Mucosa of gallbladder (tissue), 1 donor: ENCODE results near the gene CLIC1. TPM values are rescaled to one million over a fixed set of nuclear protein-coding genes. Genes with fewer than 3 reads are reported as not detected.

Source experiments
- DNase-seq: peaks from one replicate; pipeline ENCODE4 v3.0.0-alpha.2; 2020; ENCODE audit warnings: low spot score
- total RNA-seq: library from RNA; stranded (reverse); gene quantifications from one replicate; pipeline ENCODE4 v1.2.1, GENCODE V29; 2021
- donor health status: DM: no; HTN: no; CAD: no.

Gene CLIC1
- total RNA-seq, 1 donor from 2014 or later, result 394 TPM

DNA sequence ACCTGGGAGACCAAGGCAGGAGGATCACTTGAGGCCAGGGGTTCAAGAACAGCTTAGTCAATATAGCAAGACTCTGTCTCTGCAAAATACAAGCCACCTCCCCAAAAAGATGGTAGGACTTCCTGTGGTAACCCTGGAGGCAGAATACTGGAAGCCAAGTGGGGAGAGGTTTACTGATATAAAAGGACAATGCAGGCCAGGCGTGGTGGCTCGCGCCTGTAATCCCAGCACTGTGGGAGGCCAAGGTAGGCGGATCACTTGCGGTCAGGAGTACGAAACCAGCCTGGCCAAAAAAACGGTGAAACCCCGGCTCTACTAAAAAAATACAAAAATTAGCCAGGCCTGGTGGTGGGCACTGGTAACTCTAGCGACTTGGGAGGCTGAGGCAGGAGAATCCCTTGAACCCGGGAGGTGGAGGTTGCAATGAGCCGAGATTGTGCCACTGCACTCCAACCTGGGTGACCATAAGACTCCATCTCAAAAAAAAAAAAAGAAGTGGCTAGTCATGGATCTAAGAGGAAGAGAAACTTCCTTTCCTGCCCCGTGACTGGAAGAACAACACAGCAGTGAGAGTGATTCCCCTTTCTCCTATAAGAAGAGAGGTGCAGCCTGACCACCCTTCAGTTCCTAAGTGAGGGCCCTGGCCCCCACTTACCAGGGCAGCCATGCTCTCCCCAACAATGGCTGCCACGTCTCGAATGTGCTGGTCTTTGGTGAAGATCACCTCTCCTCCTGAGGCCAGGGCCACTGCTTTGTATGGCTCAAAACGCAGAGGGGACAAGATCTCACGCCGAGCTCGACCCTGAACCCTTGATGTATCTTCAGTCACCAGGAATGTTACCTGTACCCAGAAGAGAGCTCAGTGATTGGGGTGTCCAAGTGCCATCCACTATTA is 32.3 kb upstream of the CLIC1 start:
- DNase-seq, result no peak

DNA sequence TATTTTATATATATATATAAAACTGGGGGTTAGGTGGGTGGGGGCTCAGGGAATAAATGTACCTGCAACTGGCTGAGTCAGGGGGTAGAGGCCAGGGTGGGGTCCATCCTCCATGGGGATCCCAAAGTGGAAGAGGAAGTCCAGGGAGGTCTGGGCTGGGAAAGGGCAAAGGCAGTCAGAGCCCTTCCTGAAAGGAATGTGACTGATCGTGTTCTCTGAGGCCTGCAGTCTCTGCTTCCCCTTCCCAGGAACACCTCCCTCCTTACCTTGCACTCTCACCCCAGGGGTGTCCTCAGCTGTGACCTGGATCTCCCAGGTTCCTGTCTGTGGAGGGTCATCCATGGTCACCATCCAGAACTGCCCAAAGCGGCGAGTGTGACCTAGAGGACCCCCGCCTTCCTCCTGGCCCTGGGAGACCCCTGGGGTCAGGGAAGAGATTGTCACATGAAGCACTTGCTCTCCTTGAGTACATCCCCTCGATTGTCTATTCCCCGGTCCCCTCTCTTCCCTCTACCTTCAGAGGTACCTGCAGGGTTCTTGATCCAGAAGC is 30.8 kb upstream of the CLIC1 start:
- DNase-seq, result no peak

DNA sequence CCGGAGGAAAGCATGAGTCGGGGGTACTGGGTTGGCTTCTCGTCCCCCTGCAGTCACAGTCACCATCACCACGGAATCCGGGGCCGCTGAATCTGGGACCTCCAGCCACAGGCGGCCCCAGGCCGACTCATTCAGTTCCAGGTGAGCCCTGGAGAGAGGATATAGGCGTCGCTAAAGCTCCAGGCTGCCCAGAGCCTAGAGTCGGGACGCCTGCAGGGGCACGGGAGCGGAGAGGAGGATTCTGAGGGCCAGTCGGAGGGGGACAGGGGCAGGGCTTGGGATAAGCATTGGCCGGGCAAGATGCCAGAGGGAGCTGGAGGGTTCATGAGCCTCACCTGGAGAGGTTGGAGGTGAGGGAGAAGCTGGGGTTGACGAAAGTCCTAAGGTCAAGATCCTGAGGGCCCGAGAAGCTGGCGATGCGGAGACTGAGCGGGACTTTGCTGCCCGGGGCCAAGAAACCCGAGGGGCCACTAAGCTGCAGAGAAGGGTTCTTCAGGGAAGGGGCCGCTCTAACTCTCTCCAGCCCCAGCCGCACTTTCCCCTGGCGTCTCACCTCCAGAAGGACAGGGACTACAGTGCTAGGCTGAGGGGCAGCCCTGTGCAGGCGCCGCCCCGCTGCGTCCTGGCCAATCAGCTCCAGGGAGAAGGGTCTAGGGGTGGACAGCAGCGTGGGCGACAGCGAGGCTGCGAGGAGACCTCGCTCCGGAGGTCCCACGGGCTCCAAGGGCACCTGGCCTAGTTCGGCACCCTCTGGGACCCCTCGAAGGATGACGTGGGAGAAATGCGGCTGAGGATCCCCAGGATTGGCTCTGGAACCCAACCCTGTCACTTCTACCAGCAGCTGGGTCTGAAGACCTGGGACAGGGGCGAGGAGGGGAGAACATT is 29.8 kb upstream of the CLIC1 start:
- DNase-seq, result no peak

DNA sequence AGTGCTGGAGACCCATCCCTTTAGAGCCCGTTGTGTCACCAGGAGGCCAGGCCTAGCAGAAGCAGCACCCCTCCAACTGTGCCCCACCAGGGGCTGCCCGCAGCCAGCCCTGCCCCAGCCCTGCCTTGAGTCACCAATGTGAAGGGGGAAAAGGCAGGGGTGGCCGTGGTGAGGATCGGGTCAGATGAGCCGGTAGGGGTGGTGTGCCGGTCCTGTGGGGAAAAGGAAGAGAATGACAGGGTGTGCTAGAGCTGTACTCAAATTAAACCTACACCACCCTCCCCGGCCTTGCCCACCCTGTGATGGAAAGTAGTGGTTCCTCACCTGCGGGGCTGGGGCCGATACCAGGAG is 29.2 kb upstream of the CLIC1 start:
- no peak for DNase-seq

DNA sequence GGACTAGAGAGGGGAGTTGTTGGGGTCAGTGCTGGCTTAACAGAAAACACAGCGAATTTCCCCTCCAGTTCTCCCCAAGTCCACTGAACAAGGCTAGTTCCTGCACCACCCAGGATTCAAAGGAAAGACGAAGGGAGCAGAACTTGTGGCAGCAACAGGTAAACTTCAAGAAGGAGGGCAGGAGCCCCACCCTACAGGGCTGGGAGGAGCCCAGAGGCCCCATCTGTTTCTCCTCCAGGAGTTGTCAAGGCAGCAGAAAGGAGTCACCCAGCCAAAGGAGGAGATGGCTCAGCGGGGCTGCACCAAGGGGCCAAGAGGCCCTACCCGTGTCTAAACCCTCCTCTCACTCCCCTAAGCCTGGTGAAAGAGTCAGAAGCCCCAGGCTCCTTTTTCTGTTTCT is 27.9 kb upstream of the CLIC1 start:
- no peak for DNase-seq

DNA sequence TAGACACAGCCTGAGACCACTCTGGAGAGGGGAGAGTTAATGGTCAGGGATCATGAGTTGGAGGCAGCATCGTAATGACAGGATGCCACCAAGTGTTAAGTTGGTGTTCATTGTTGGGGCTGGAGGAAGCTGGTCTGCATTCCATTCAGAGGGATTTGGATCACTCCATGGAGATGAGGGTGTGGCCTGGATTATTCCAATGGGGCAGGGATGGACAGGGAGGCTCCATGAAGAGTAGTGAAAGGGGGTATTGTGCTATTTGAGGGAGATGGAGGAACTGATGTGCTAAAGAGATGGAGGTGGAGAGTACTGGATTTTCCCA is 27.2 kb upstream of the CLIC1 start:
- DNase-seq, result no peak

DNA sequence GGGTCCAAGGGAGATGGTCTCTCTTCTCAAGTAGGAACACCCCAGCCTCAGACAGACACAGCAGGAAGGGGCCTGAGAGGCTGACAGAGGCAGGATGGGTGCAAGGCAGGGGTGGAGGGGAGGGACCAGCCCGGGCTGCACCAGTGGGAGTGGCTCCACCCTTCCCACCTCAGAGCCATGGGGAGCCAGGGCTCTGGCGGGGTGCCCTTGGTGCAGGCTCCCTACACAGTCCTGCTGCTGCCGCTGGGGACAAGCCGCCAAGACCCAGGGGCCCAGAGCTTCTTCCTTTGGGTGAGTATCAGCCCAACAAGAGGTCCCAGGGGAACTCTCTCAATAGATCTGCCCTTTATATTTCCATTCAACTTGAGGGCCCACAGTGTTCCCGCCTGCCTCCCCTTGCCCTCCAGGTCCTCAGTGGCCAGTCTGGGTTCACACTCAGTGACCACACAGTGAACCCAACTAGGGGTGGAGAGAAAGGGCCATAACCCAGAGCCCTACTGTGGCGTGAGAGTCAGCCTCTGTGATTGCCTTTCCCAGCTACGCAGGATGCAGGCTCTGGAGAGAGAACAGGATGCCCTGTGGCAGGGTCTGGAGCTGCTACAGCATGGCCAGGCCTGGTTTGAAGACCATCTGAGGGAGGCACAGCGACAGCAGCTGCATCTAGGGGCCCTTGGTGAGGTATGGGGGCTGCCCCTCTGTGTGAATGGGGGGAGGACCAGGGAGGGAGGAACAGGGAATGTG is 26.7 kb upstream of the CLIC1 start:
- no peak for DNase-seq

DNA sequence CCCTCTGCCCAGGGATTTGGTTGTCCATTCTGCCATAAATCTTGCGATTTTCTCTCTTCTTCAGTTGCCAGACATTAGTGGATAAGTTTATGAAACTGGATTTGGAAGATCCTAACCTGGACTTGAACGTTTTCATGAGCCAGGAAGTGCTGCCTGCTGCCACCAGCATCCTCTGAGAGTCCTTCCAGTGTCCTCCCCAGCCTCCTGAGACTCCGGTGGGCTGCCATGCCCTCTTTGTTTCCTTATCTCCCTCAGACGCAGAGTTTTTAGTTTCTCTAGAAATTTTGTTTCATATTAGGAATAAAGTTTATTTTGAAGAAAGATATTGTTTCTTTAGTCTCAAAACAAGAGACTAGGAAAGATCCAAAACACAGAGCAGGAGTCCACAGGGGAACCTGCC is 26.0 kb upstream of the CLIC1 start, which contains the start of gene SAPCD1:
SAPCD1 (plus strand) TSS at position 301 of the 400 bp plus-strand sequence. CDS start 399 bp downstream, outside the sequence.
- DNase-seq, result no peak

DNA sequence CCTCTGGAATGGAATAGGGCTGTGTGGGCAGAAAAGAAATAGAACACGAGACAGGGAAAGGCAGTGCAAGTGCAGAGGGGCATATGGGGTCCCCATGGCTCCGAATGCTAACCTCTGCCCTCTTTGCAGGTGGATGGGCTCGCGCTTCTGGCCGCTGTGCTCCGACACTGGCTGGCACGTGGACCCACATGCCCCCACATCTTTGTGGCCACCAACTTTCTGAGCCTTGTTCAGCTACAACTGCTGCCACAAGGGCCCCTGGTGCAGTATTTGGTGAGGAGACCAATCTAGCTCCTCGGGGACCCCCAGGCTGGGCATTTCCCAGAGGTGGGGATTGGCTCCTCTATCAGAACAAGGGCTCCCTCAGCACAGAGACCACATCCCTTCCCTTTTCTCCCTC is 25.0 kb upstream of the CLIC1 start:
- DNase-seq, result no peak

DNA sequence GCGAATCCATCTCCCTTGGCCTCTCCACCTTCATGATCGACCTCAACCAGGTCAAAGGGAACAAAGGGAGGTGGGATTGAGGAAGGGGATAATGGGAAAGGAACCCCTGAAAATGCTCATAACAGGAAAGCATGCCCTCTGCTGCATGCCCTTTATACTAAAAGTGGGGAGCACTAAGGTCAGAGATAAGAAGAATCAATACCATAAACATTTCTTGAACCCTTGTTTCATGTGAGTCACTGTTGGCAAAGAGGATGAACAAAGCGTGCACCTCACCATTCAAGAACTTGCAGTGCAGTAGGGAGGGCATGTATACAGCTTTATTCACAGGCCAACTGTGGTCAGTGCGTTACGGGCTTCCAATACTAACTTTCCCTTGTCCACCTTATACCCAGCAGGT is 24.5 kb upstream of the CLIC1 start:
- DNase-seq, result no peak

DNA sequence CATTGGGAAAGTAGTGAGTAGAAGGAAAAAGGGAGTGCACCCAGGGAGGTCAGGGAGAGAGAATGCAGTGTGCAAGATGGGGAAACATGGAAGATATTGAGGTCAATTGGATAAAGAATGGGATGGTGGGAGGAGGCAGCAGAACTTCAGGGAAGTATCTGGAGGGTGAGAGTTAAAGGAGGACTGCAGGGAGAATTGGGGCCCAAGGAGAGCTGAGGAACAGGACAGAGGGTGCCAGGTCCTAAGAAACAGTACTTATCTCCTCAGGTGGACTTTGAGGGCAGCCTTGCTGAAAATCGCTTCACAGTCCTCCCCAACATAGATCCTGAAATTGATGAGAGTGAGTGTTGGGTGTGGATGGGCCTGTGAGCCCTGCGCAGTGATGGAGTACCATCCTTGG is 22.0 kb upstream of the CLIC1 start:
- DNase-seq, result no peak

DNA sequence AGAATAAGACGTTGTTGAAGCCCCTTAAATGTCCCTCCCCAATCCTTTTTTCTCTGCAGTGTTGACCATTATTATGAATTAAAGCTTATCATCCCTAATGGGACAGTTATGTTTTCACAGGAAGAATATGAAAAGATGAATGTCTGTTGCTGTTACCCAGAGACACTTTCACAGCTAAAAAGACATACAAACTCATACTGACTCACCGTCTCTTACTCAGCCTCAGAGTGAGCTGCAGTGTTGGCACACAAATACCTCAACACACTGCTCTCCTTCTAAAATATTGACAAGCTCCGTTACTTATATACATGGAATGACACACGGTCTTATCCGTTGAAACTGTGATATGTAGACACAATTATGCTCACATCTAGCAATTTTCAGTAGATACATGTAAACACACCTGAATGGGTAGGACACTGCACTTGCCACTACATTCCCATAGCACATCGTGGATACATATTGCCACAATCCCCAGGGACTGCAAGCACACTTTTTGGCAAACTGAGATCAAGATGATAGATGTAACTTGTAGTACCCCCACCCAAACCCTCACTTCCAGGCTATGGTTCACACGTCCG is 16.5 kb upstream of the CLIC1 start:
- no peak for DNase-seq

DNA sequence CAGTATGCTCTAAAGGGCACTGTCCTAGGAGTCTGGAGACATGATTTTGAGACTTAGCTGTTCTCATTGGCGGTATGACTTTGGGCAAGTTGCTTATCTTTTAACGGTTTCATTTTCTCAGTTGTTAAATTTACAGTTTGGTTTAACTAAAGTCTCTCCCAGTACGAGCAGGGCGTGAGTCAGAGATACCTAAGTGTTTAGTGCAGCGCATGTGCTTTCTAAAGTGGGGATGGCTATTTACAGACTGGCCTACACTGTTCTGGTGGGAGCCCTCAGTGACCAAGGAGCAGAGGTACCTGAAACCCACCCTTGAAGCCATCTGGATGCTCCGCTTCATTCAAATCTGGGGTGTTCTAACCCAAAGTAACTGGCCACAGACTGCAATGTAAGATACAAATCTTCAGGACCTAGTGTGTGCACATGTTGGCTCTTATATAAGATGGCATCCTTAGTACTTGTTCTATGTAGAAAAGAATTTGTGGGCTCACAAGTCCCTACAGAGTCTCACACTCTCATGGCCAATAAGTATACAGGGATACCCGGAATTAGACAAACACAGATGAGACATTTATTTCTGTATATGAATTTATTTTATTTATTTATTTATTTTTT is 14.2 kb upstream of the CLIC1 start:
- DNase-seq, result no peak

DNA sequence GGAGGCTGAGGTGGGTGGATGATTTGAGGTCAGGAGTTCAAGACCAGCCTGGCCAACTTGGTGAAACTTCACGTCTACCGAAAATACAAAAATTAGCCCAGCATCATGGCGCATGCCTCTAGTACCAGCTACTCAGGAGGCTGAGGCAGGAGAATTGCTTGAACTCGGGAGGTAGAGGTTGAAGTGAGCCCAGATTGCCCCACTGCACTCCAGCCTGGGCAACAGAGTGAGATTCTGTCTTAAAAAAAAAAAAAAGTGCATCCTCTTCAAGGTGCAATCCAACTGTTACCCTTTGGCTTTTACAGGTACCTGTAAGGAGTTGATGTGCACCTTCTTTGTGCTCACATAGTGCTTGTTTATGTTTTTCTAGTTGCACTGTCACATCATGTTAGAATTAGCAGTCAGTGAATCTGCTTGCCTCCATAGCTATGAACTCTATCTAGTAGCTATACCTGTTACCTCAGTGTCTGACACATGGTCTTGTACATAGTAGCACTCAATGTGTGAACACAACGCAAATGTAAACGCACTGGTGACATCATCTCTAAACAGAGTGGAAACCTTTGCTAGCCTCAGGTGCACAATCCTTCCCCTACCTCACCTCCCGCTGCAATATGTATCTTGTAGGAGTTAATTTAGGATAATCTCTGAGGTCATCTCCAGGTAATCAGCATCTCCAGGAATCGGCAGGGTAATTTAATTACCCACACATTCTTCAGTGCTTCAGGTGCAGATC is 13.1 kb upstream of the CLIC1 start:
- no peak for DNase-seq

DNA sequence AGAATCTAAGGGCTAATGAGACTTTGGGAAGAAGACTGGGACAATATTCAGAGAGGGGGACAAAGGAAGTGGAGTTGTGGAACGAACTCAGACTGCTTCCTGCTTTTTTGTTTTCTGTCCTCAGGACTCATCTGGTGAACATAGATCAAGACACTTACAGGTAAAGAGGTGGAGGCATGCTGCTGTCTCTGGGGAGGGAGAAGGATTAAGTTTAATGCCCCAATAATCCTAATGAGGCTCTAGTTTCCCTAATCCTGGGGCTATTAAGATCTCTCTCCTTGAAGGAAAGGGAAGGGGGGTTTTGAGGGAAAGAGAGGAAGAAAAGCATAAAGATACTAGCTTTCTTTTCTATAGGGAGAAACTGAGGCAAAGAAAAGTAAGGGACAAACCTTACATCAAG is 8.1 kb upstream of the CLIC1 start:
- DNase-seq, result no peak

DNA sequence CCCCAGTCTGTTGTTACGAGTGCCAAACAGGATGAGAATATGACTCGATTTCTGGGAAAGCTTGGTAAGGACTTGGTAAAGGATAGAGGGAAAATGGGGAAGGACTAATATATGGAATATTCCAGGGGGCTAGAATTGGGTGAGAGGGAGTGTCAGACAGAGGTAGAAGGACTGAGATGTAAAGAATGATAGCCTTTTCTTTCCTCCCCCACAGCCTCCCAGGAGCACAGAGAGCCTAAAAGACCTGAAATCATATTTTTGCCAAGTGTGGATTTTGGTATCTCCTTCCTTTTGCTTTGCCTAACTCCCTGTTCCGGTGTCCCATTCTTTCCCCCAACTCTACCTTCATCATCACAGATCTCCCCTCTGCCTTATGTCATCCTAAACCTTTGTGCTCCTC is 6.6 kb upstream of the CLIC1 start:
- DNase-seq, result no peak

DNA sequence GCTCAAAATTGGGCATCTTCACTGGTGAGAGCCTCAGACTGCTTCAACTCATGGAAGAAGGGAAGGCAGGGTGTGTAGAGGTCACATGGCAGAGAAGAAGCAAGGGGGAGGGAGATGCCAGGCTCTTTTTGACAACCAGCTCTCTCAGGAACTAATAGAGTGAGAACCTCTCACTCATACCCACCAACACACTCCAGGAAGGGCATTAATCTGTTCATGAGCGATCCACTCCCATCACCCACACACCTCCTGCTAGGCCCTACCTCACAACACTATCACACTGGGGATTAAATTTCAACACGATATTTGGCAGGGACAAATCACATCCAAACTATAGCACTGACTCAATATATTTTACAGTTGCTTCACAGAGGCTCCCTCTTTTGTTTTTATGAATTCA is 5.5 kb upstream of the CLIC1 start:
- DNase-seq, result no peak

DNA sequence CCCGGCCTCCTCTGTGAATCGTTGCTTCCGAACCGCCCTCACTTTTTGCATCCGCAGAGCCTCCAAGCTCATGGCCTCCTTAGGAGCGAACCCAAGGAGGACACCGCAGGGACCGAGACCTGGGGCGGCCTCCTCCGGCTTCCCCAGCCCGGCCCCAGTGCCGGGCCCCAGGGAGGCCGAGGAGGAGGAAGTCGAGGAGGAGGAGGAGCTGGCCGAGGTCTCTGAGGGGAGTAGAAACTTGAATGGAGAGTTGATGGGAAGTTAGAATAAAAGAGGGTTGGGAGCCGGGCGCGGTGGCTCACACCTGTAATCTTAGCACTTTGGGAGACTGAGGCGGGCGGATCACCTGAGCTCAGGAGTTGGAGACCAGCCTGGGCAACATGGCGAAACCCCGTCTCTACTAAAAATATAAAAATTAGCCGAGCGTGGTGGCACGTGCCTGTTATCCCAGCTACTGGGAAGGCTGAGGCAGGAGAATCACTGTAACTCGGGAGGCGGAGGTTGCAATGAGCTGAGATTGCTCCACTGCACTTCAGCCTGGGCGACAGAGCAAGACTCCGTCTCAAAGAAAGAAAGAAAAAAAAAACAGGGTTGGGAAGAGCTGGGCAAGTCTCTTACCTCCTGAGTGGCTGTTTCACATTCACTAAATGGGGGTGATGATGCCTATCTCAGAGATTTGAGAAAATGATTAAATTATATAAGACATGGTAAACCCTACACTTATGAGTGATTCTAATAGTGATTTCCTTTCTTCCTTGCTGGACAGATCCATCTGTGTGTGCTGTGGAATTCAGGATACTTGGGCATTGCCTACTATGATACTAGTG is 4.3 kb upstream of the CLIC1 start:
- DNase-seq, result no peak

DNA sequence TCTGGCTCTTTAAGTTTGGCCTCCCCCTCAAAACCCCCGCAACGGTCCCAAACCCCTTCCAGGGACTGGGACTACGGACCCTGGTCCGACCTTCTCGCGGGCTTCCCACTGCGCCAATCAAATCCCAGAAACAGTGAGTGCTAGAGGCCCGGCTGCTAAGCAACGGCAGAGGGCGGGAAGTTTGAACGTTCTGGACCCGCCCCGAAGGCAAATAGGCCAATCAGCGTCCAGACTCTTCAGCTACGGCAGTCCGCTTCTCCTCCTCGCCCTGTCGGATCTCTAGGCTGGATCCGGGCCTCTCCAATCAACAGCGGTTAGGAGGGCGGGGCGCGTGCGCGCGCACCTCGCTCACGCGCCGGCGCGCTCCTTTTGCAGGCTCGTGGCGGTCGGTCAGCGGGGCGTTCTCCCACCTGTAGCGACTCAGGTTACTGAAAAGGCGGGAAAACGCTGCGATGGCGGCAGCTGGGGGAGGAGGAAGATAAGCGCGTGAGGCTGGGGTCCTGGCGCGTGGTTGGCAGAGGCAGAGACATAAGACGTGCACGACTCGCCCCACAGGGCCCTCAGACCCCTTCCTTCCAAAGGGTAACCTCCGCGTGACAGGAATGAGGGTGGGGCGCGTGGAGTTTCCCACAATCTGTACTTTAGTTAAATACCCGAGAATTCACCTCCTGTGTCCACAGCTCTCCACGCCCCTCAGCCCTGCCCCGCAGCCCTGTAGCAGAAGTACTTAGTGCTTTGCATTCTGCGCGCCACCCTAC is 3.5 kb upstream of the CLIC1 start, which contains the start of gene MSH5:
MSH5 (plus strand) TSS at position 367 of the 758 bp plus-strand sequence. CDS start 462 bp downstream, outside the sequence.
- DNase-seq, result peak; percentile 99
